Lower lobe of right lung (tissue), 2 donors: ENCODE measurements around the gene SPINK2. TPM values are rescaled to one million over a fixed set of nuclear protein-coding genes. Genes with fewer than 3 reads are reported as not detected.

ENCODE experiments used
- ATAC-seq, 2 donors: fragments of 200-7000 bp; cut with Tn5 transposase; one replicate each; pipeline ENCODE4 v1.9.1; 2020 to 2022; ENCODE audit warnings: mild to moderate bottlenecking in 2 of 2, moderate library complexity in 2 of 2
- DNase-seq: peaks from one replicate; pipeline ENCODE4 v3.0.0-alpha.2; 2020
- H3K27ac ChIP-seq: fragments of 200-600 bp; one replicate; pipeline ENCODE4 v1.8.0; 2022
- H3K27me3 ChIP-seq: fragments of 200-600 bp; one replicate; pipeline ENCODE4 v1.8.0; 2022; ENCODE audit warnings: low read depth
- H3K36me3 ChIP-seq: fragments of 200-600 bp; one replicate; pipeline ENCODE4 v1.8.0; 2022; ENCODE audit warnings: mild to moderate bottlenecking
- H3K4me1 ChIP-seq: fragments of 200-600 bp; one replicate; pipeline ENCODE4 v1.8.0; 2022
- H3K4me3 ChIP-seq: fragments of 200-600 bp; one replicate; pipeline ENCODE4 v1.8.0; 2022; ENCODE audit warnings: mild to moderate bottlenecking
- H3K9me3 ChIP-seq: fragments of 200-600 bp; one replicate; pipeline ENCODE4 v1.8.0; 2022
- CTCF ChIP-seq: fragments of 200-600 bp; IDR thresholded peaks from one replicate; pipeline ENCODE4 v1.8.0; 2022; ENCODE audit warnings: antibody characterized with exemption, mild to moderate bottlenecking
- intact Hi-C: fragments of 100-400 bp; cut with DNase I; formaldehyde crosslinking; loops from one replicate; pipeline ENCODE4 v1.11.0; 2022
- total RNA-seq: library from RNA; stranded (reverse); fragmentation: NEBNext Ultra II Directional; extraction: Animal tissue kit (Norgen Biotek cat#: 25700); gene quantifications from one replicate; pipeline ENCODE4 v1.2.1, GENCODE V29; 2021
- donor health status: DM: no; HTN: yes; CAD: no; lungs with severe emphysema.

Gene SPINK2
- total RNA-seq, 1 donor from 2014 or later = not detected

- ATAC-seq = peak; percentile 64 to 65
- TF ChIP-seq CTCF = no peak
- Histone ChIP-seq H3K9me3 (no peaks in the 10 kb centered on the region), H3K27ac (no peak overlapping the region), H3K27me3 (no peaks in the 10 kb centered on the region), H3K4me3 (no peak overlapping the region), H3K4me1 (no peaks in the 10 kb centered on the region), H3K36me3 (no peaks in the 10 kb centered on the region)
- no peak for DNase-seq
- intact Hi-C loops = no loop called here
Measured at GRCh38 chr4:56768763-56769162, 52.7 kb downstream of the SPINK2 start.

- intact Hi-C loops = no loop called here
- Histone ChIP-seq H3K9me3 (no peaks in the 10 kb centered on the region), H3K4me1 (no peaks in the 10 kb centered on the region), H3K36me3 (no peaks in the 10 kb centered on the region), H3K27ac (no peak overlapping the region), H3K4me3 (no peak overlapping the region), H3K27me3 (no peaks in the 10 kb centered on the region)
- no peak for TF ChIP-seq CTCF
- no peak for DNase-seq
- ATAC-seq = peak; percentile 34 to 39
Measured at GRCh38 chr4:56768316-56768715, 53.2 kb downstream of the SPINK2 start.

DNA sequence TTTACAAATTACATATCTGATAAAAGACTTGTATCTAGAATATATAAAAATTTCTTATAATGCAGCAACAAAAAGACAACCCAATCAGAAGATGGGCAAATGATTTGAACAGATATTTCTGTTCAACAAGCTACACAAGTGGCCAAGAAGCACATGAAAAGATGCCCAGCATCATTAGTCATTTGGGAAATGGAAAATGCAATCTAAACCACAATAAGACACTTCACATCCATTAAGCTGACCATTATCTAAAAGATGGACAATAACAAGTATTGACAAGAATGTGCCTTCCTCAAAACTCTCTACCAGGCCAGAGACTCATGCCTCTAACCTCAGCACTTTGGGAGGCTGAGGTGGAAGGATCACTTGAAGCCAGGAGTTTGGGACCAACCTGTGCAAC, 53.9 kb downstream of the SPINK2 start:
- TF ChIP-seq CTCF = no peak
- ATAC-seq = no peak

DNA sequence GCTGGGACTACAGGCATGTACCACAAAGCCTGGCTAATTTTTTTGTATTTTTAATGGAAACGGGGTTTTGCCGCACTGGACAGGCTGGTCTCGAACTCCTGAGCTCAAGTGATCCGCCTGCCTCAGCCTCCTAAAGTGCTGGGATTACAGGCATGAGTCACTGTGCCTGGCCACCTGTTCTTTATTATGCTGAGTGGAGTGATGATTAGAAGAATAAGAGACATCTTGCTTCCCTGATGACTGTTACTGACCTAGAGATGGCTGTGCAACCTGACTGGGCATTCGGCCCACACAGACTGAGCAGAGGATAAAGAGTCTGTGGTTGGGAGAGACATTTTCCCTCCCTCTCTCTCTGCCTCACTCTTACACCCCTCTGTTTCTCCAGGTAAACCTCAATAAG, 56.7 kb downstream of the SPINK2 start:
- Histone ChIP-seq H3K27me3 (no peaks in the 10 kb centered on the region), H3K9me3 (no peaks in the 10 kb centered on the region), H3K4me1 (no peaks in the 10 kb centered on the region), H3K27ac (no peak overlapping the region), H3K36me3 (no peaks in the 10 kb centered on the region), H3K4me3 (no peak overlapping the region)
- TF ChIP-seq CTCF = no peak
- ATAC-seq (no peak), DNase-seq (no peak)
- intact Hi-C loops = no loop called here

More for the DNA sequence above, 53.9 kb downstream of the SPINK2 start:
- Histone ChIP-seq H3K4me1 (no peaks in the 10 kb centered on the region), H3K36me3 (no peaks in the 10 kb centered on the region), H3K27ac (no peak overlapping the region), H3K27me3 (no peaks in the 10 kb centered on the region), H3K9me3 (no peaks in the 10 kb centered on the region), H3K4me3 (no peak overlapping the region)
- no peak for DNase-seq
- intact Hi-C loops = no loop called here

- H3K9me3 ChIP-seq = no peaks in the 10 kb centered on the region
- H3K27me3 ChIP-seq = no peaks in the 10 kb centered on the region
- TF ChIP-seq CTCF = no peak
- no peak for DNase-seq
- intact Hi-C loops = no loop called here
- H3K4me3 ChIP-seq = no peak overlapping the region
- ATAC-seq = peak in 1 of 2 donors; percentile 57
- no peaks in the 10 kb centered on the region for H3K36me3 ChIP-seq
- no peak overlapping the region for H3K27ac ChIP-seq
- peaks cover 2% of the 10 kb centered on the region for H3K4me1 ChIP-seq
Measured at GRCh38 chr4:56764223-56764622, 57.3 kb downstream of the SPINK2 start.
